HG03025 (cell line): Measurements from ENCODE around the gene VLDLR.

Experiments
- ATAC-seq: cut with Tn5 transposase; IDR thresholded peaks from one replicate; pipeline ENCODE4 v1.9.1; 2021; ENCODE audit warnings: mild to moderate bottlenecking, moderate library complexity; ENCODE audit not compliant: unreplicated experiment, low FRiP score

Gene VLDLR

GRCh38 chr9:2621722-2622460 lies at the start of gene VLDLR:
TSS of gene VLDLR (plus strand) at chr9:2621787. CDS start at chr9:2622190, 403 bp downstream.
- peak; percentile 37 for ATAC-seq

GRCh38 chr9:2574203-2574602 lies 47.4 kb upstream of the VLDLR start:
- no peak for ATAC-seq

GRCh38 chr9:2576631-2577030 lies 45.0 kb upstream of the VLDLR start:
- ATAC-seq, result no peak

GRCh38 chr9:2583308-2584013 lies 38.1 kb upstream of the VLDLR start:
- no peak for ATAC-seq

GRCh38 chr9:2591967-2592366 lies 29.6 kb upstream of the VLDLR start:
- ATAC-seq, result no peak

- no peak for ATAC-seq
Measured at GRCh38 chr9:2593744-2594143, 27.8 kb upstream of the VLDLR start.

- no peak for ATAC-seq
Measured at GRCh38 chr9:2595973-2596372, 25.6 kb upstream of the VLDLR start.

- ATAC-seq, result no peak
Measured at GRCh38 chr9:2597483-2597882, 24.1 kb upstream of the VLDLR start.

GRCh38 chr9:2599896-2600295 lies 21.7 kb upstream of the VLDLR start:
- no peak for ATAC-seq

GRCh38 chr9:2600307-2600706 lies 21.3 kb upstream of the VLDLR start:
- ATAC-seq, result no peak

GRCh38 chr9:2601785-2602378 lies 19.7 kb upstream of the VLDLR start:
- no peak for ATAC-seq

GRCh38 chr9:2602704-2603116 lies 18.9 kb upstream of the VLDLR start:
- ATAC-seq, result no peak

- ATAC-seq, result no peak
Measured at GRCh38 chr9:2603621-2604020, 18.0 kb upstream of the VLDLR start.

GRCh38 chr9:2605246-2605645 lies 16.3 kb upstream of the VLDLR start:
- no peak for ATAC-seq

- ATAC-seq, result no peak
Measured at GRCh38 chr9:2608276-2608675, 13.3 kb upstream of the VLDLR start.

GRCh38 chr9:2610985-2611384 lies 10.6 kb upstream of the VLDLR start:
- no peak for ATAC-seq

- ATAC-seq, result no peak
Measured at GRCh38 chr9:2611961-2612360, 9.6 kb upstream of the VLDLR start.

- ATAC-seq, result no peak
Measured at GRCh38 chr9:2613730-2614271, 7.8 kb upstream of the VLDLR start.

GRCh38 chr9:2615497-2615896 lies 6.1 kb upstream of the VLDLR start:
- ATAC-seq, result no peak

- ATAC-seq, result no peak
Measured at GRCh38 chr9:2616692-2617377, 4.8 kb upstream of the VLDLR start.

GRCh38 chr9:2618289-2618688 lies 3.3 kb upstream of the VLDLR start:
- no peak for ATAC-seq
